ENCODE results near the gene SLC28A1.
"Not testable (repeated sequence)": the region's sequence is repeated elsewhere in the genome, so short reads cannot be mapped to it uniquely, and the experiment has no call there.

The SLC28A1 gene

DNA sequence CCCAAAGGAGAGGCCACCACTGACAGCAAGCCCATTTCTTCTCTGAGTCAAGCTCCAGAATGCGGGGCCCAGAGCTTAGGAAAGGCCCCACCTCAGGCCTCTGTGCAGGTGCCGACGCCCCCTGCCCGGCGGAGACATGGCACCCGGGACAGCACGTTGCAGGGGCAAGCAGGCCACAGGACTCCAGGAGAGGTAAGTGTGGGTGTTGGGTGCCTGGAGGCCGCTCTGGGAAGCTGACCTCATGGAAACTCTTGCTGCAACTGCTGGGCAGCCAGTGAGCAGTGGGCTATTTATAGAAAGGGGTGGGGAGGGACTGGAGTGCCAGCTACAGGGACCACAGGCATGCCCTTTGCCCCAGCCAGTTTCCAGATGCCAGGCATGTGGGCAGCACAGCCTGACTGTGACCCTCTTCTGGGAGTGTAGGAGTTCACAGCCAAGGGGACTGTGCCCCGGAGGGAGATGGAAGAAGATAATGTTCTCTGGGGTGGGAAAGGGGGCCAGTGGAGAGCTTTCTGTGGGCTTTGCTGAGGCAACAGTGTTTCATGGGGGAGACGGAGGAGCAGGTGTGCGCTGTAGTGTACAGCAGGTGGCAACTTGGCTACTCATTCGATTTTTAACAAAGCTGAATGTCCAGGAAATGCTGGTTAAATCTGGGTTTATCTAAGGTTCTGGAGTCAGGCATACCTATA, 43.6 kb upstream of the SLC28A1 start:
- FAIRE-seq (no peak), DNase-seq (ENCODE audit: insufficient read length, low spot score) (no peak)
- TF ChIP-seq CTCF (IDR thresholded peaks at IDR 0.05; ENCODE audit: insufficient read depth, missing control alignments): no peak

DNA sequence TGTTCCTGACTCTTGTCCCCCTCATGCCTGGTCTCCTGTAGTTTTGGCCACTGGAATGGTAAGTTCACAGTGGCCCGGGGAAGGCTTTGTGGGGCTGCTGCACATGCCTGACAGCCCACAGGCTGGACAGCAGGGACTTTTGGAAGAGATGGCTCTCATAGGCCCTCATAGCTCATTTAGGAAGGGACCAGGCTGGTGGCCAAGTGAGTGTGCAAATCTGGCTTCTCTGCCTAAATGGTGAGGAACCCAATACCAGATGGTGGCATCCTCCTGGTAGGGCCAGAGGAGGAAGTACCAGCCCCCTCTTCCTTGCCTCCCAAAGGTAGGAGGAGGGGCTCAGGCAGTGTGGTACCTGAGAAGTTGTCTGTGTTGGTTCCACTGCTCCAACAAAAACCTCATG, 41.7 kb upstream of the SLC28A1 start:
- no peak for TF ChIP-seq CTCF (IDR thresholded peaks at IDR 0.05; ENCODE audit: insufficient read depth, missing control alignments)
- FAIRE-seq: no peak
- no peak for DNase-seq (ENCODE audit: insufficient read length, low spot score)

- DNase-seq (ENCODE audit: insufficient read length, low spot score): no peak
- FAIRE-seq: no peak
- no peak for TF ChIP-seq CTCF (IDR thresholded peaks at IDR 0.05; ENCODE audit: insufficient read depth, missing control alignments)
Observed at GRCh38 chr15:84844964-84845363, 39.5 kb upstream of the SLC28A1 start.

GRCh38 chr15:84845631-84846030, 38.8 kb upstream of the SLC28A1 start:
- DNase-seq (ENCODE audit: insufficient read length, low spot score); FAIRE-seq: not testable (repeated sequence)
- peak; percentile 69 for TF ChIP-seq CTCF (IDR thresholded peaks at IDR 0.05; ENCODE audit: insufficient read depth, missing control alignments)

DNA sequence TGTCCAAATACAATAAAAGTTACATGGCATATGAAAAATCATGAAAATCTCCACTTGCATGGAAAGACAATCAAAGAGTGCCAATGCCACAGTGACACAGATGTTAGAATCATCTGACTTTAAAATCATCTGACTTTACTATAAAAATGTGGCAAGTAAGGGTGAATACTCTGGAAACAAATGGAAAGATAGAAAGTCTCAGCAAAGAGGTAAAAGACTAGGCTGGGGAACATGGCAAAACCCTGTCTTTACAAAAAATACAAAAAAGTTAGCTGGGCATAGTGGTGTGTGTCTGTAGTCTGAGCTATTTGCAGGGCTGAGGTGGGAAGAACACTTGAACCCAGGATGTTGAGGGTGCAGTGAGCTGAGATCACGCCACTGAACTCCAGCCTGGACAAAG, 38.2 kb upstream of the SLC28A1 start:
- FAIRE-seq (no peak), DNase-seq (ENCODE audit: insufficient read length, low spot score) (no peak)
- TF ChIP-seq CTCF (IDR thresholded peaks at IDR 0.05; ENCODE audit: insufficient read depth, missing control alignments): no peak

DNA sequence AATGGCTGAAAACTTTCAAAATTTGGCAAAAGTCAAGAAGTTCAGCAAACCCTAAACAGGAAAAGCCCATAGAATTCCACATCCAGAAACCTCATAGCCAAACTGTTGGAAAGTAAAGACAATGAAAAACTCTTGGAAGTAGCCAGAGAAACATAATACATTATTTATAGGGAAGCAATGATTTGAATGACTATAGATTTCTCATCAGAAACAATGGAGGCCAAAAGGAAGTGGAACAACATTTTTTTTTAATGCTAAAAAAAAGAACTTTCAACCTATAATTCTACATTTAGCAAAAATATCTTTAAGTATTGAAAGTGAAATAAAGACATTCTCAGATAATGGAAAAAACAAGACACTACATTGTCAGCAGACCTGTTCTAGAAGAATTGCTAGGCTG, 37.1 kb upstream of the SLC28A1 start:
- DNase-seq (ENCODE audit: insufficient read length, low spot score) (no peak), FAIRE-seq (no peak)
- TF ChIP-seq CTCF (IDR thresholded peaks at IDR 0.05; ENCODE audit: insufficient read depth, missing control alignments): no peak

DNA sequence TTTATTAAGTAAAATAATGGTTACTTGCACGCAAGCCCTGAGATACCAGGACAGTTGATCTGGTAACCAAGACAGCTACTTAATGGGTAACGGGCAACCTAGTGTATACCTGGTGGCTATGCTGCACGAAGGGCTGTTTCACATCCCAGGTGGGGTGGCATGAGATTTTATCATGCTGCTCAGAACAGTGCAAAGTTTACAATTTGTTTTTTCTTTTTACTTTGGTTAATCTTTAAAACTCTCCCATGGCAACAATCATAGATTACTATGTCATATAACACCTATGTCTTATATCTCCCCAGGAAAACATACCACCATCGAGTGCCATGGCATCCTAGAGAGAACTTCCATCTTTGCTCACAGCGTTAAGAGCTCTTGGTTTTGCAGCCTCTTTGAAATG, 32.2 kb upstream of the SLC28A1 start:
- no peak for TF ChIP-seq CTCF (IDR thresholded peaks at IDR 0.05; ENCODE audit: insufficient read depth, missing control alignments)
- DNase-seq (ENCODE audit: insufficient read length, low spot score) (no peak), FAIRE-seq (no peak)
